Upper lobe of right lung (tissue), 1 donor: ENCODE data around the gene LRIT1. TPM values are rescaled to one million over a fixed set of nuclear protein-coding genes. Genes with fewer than 3 reads are reported as not detected.
"Not testable (repeated sequence)": the region's sequence is repeated elsewhere in the genome, so short reads cannot be mapped to it uniquely, and the experiment has no call there.

Experiments
- ATAC-seq: fragments of 200-7000 bp; cut with Tn5 transposase; one replicate; pipeline ENCODE4 v1.9.1; 2020; ENCODE audit warnings: mild to moderate bottlenecking, moderate library complexity
- DNase-seq: peaks from one replicate; pipeline ENCODE4 v3.0.0-alpha.2; 2020
- H3K27ac ChIP-seq: fragments of 200-600 bp; one replicate; pipeline ENCODE4 v1.8.0; 2022
- H3K27me3 ChIP-seq: fragments of 200-600 bp; one replicate; pipeline ENCODE4 v1.8.0; 2022; ENCODE audit warnings: mild to moderate bottlenecking
- H3K36me3 ChIP-seq: fragments of 200-600 bp; one replicate; pipeline ENCODE4 v1.8.0; 2022
- H3K4me1 ChIP-seq: fragments of 200-600 bp; one replicate; pipeline ENCODE4 v1.8.0; 2022
- H3K4me3 ChIP-seq: fragments of 200-600 bp; one replicate; pipeline ENCODE4 v1.8.0; 2022; ENCODE audit warnings: mild to moderate bottlenecking
- H3K9me3 ChIP-seq: fragments of 200-600 bp; one replicate; pipeline ENCODE4 v1.8.0; 2022
- intact Hi-C: fragments of 100-400 bp; cut with DNase I; formaldehyde crosslinking; loops from one replicate; pipeline ENCODE4 v1.11.0; 2022
- long read RNA-seq: library from polyadenylated mRNA; unstranded; transcript quantifications from one replicate; pipeline ENCODE4 v2.0.0, GENCODE V29; 2021
- total RNA-seq: library from RNA; stranded (reverse); fragmentation: NEBNext Ultra II Directional; extraction: Animal tissue kit (Norgen Biotek cat#: 25700); gene quantifications from one replicate; pipeline ENCODE4 v1.2.1, GENCODE V29; 2021
- TF ChIP-seq, protein P1 (sequence below): fragments of 200-600 bp; IDR thresholded peaks from one replicate; pipeline ENCODE4 v1.8.0; 2022; ENCODE audit warnings: antibody characterized with exemption
- donor health status: DM: no; HTN: yes; CAD: no; lungs with severe emphysema.

Gene LRIT1, protein sequence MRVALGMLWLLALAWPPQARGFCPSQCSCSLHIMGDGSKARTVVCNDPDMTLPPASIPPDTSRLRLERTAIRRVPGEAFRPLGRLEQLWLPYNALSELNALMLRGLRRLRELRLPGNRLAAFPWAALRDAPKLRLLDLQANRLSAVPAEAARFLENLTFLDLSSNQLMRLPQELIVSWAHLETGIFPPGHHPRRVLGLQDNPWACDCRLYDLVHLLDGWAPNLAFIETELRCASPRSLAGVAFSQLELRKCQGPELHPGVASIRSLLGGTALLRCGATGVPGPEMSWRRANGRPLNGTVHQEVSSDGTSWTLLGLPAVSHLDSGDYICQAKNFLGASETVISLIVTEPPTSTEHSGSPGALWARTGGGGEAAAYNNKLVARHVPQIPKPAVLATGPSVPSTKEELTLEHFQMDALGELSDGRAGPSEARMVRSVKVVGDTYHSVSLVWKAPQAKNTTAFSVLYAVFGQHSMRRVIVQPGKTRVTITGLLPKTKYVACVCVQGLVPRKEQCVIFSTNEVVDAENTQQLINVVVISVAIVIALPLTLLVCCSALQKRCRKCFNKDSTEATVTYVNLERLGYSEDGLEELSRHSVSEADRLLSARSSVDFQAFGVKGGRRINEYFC
- not detected for total RNA-seq
- long read RNA-seq = 0 reads

DNA sequence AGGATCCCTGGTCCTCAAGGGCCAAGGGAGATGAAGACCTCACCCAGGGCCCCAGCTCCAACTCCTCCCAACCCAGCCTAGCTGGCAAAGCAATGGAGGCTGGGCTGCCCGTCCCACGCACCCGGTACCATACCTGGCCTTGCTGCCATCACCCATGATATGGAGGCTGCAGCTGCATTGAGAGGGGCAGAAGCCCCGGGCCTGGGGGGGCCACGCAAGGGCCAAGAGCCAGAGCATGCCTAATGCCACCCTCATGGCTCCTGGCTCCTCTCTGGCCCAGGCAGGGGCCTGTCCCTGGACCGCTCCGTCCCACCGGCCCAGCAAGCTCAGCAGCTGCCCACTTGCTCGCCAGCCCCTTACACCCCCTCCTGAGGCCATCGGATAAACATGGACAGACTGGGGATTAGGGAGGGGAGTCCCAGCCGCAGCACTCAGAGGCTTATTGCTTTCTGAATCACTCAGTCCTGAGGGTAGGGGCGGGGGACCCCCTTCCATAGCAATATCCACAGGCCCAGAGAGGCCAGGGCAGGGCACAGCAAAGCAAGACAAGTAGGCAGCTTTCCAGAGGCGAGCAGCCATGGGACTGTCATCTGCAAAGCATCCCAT, at the start of gene LRIT1:
TSS of gene LRIT1 (minus strand) at position 362 of the 606 bp plus-strand sequence. CDS start at position 255, 107 bp downstream.
- TF ChIP-seq, protein P1, sequence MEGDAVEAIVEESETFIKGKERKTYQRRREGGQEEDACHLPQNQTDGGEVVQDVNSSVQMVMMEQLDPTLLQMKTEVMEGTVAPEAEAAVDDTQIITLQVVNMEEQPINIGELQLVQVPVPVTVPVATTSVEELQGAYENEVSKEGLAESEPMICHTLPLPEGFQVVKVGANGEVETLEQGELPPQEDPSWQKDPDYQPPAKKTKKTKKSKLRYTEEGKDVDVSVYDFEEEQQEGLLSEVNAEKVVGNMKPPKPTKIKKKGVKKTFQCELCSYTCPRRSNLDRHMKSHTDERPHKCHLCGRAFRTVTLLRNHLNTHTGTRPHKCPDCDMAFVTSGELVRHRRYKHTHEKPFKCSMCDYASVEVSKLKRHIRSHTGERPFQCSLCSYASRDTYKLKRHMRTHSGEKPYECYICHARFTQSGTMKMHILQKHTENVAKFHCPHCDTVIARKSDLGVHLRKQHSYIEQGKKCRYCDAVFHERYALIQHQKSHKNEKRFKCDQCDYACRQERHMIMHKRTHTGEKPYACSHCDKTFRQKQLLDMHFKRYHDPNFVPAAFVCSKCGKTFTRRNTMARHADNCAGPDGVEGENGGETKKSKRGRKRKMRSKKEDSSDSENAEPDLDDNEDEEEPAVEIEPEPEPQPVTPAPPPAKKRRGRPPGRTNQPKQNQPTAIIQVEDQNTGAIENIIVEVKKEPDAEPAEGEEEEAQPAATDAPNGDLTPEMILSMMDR = no peak
- intact Hi-C loops = no loop called here
- Histone ChIP-seq H3K4me3 (no peak within 1 kb of the TSS), H3K36me3 (no peaks in the 10 kb centered on the region), H3K27ac (no peak within 1 kb of the TSS), H3K27me3 (no peaks in the 10 kb centered on the region), H3K9me3 (no peaks in the 10 kb centered on the region), H3K4me1 (no peaks in the 10 kb centered on the region)
- ATAC-seq = no peak
- no peak for DNase-seq

DNA sequence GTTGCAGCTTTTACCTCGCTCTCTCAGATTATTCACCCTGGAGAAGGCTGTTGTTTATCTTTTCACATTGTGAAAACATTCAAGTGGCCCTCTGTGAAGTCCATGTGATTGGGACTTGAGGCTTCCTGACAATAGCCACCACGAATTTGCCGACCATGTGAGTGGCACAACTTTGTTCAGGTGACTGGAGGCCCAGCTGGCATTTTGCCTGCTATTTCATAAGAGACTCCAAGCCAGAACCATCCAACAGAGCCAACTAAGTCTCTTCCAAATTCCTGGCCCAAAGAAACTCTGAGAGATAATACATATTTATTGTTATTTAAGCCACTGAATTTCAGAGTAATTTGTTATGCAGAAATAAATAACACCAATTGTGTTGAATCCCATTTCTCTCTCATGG, 48.9 kb upstream of the LRIT1 start:
- no peaks in the 10 kb centered on the region for H3K27me3 ChIP-seq
- intact Hi-C loops = no loop called here
- TF ChIP-seq, protein P1 = no peak

DNA sequence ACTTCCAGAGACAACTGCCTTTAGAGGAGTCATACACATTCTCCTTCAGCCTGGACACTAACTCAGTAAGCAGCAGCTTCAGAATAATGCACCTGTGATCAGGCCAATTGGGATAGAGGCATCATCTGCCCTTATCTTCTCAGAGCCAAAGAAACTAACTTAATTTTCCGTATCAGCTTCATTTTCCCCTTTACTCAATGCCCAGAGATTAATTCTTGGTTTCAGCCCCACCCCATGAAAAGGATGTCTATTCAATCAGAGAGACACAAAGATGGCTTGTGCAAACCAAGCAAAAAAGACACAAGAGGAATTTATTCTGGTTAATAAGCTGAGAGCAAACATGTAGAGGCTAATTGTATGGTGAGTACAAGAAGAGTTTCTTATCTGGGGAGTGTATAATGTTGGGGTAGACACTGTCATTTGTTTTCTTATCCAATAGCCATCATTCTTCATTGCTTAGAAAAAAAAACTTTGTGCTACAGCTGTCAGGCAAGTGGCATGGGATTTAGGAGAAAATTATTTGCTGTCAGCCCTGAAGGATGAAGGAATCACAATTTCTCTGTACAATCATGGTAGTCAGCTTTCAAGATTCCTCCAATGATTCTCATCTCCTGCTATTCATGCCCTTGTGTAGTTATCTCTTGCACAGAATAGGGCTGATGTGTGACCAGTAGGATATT, 48.3 kb upstream of the LRIT1 start:
- Histone ChIP-seq H3K4me1 (no peaks in the 10 kb centered on the region), H3K4me3 (no peak overlapping the region), H3K27me3 (no peaks in the 10 kb centered on the region), H3K9me3 (no peaks in the 10 kb centered on the region), H3K27ac (no peak overlapping the region), H3K36me3 (no peaks in the 10 kb centered on the region)
- ATAC-seq (no peak), DNase-seq (no peak)
- intact Hi-C loops = no loop called here
- TF ChIP-seq, protein P1 = no peak

More for the DNA sequence above, 48.9 kb upstream of the LRIT1 start:
- no peak overlapping the region for H3K4me3 ChIP-seq
- no peak overlapping the region for H3K27ac ChIP-seq
- no peaks in the 10 kb centered on the region for H3K9me3 ChIP-seq
- H3K36me3 ChIP-seq = no peaks in the 10 kb centered on the region
- ATAC-seq = no peak
- no peaks in the 10 kb centered on the region for H3K4me1 ChIP-seq
- no peak for DNase-seq

DNA sequence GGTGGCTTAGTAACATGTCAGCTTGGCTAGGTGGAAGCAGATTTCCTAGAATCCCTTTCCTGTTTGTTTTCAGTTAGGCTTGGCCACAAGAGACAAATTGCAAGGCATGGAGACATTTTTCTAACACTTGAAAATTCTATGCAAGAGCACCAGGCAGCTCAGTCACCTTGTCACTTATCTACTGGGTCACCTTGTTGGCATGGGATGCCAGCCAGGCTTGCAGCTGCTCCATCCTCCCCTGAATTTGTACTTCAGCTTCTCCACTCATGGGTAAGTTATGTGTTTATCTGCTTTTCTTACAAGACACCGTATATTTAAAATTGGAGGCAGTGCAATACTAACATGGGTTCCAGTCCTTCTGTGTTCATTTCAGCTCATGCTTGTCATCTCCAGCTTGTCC, 46.8 kb upstream of the LRIT1 start:
- no peaks in the 10 kb centered on the region for H3K4me1 ChIP-seq
- no peaks in the 10 kb centered on the region for H3K9me3 ChIP-seq
- H3K4me3 ChIP-seq = no peak overlapping the region
- no peak for DNase-seq
- TF ChIP-seq, protein P1 = no peak
- intact Hi-C loops = no loop called here
- H3K27me3 ChIP-seq = no peaks in the 10 kb centered on the region
- ATAC-seq = no peak
- H3K27ac ChIP-seq = no peak overlapping the region
- no peaks in the 10 kb centered on the region for H3K36me3 ChIP-seq

DNA sequence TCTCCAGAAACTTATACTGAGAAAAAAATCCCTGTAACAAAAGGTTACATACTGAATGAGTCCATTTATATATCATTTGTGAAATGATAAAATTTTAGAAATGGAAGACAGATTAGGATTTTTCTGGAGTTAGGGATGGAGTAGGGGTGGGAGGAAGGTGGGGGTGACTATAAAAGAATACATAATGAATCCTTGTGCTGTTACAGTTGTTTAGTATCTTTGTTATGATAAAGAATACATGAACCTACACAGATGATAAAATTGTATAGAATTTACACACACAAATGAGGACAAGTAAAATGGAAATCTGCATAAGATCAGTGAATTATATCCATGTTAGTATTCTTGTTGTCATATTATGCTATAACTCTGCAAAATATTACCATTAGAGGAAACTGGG, 45.3 kb upstream of the LRIT1 start:
- H3K27ac ChIP-seq = no peak overlapping the region
- no peaks in the 10 kb centered on the region for H3K9me3 ChIP-seq
- intact Hi-C loops = no loop called here
- no peak for ATAC-seq
- no peak overlapping the region for H3K4me3 ChIP-seq
- DNase-seq = no peak
- H3K36me3 ChIP-seq = no peaks in the 10 kb centered on the region
- TF ChIP-seq, protein P1 = no peak
- H3K4me1 ChIP-seq = no peaks in the 10 kb centered on the region
- H3K27me3 ChIP-seq = no peaks in the 10 kb centered on the region

DNA sequence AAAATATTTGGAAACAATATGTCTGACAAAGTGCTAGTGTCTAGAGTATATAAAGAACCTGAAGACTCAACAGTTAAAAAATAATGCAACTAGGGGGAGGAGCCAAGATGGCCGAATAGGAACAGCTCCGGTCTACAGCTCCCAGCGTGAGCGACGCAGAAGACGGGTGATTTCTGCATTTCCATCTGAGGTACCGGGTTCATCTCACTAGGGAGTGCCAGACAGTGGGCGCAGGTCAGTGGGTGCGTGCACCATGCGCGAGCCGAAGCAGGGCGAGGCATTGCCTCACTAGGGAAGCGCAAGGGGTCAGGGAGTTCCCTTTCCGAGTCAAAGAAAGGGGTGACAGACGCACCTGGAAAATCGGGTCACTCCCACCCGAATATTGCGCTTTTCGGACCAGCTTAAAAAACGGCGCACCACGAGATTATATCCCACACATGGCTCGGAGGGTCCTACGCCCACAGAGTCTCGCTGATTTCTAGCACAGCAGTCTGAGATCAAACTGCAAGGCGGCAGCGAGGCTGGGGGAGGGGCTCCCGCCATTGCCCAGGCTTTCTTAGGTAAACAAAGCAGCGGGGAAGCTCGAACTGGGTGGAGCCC, 38.6 kb upstream of the LRIT1 start:
- H3K9me3 ChIP-seq, H3K4me3 ChIP-seq, H3K36me3 ChIP-seq, H3K4me1 ChIP-seq, DNase-seq, ATAC-seq, H3K27ac ChIP-seq, intact Hi-C loops, H3K27me3 ChIP-seq: not testable (repeated sequence)
